Renal cortical epithelial cell (primary cell): ENCODE data around the gene ZBTB21. TPM values are rescaled to one million over a fixed set of nuclear protein-coding genes. Genes with fewer than 3 reads are reported as not detected.
A peak's percentile ranks its signal among the peaks of the same experiment; 100 is the strongest.
"Not testable (repeated sequence)": the region's sequence is repeated elsewhere in the genome, so short reads cannot be mapped to it uniquely, and the experiment has no call there.

Experiments used
- DNase-seq: peaks from one replicate; pipeline ENCODE4 v3.0.0-alpha.2; 2011; ENCODE audit warnings: low read depth
- total RNA-seq: library from RNA; depleted of rRNA; stranded (reverse); fragments of >200 nt; gene quantifications from 2 replicates; pipeline ENCODE4 v1.2.3, GENCODE V29; 2014

Gene ZBTB21
- total RNA-seq, 1 donor from 2014 or later: 9.0 TPM

- DNase-seq: no peak
These were observed 9.0 kb upstream of the ZBTB21 start for GRCh38 chr21:42019101-42019605.

GRCh38 chr21:42017022-42017421 is 6.9 kb upstream of the ZBTB21 start:
- no peak for DNase-seq

- DNase-seq: no peak
These were observed 6.3 kb upstream of the ZBTB21 start for GRCh38 chr21:42016364-42016985.

GRCh38 chr21:42013931-42014330 is 3.8 kb upstream of the ZBTB21 start:
- DNase-seq: no peak

GRCh38 chr21:42013376-42013775 is 3.2 kb upstream of the ZBTB21 start:
- no peak for DNase-seq

GRCh38 chr21:42012763-42013329 is 2.7 kb upstream of the ZBTB21 start:
- no peak for DNase-seq

GRCh38 chr21:42012344-42012743 is 2.2 kb upstream of the ZBTB21 start:
- no peak for DNase-seq

- DNase-seq: no peak
These were observed 641 bp upstream of the ZBTB21 start for GRCh38 chr21:42010507-42011495.

- peak; percentile 59 for DNase-seq
These were observed 936 bp downstream of the ZBTB21 start for GRCh38 chr21:42009018-42009830.

- DNase-seq: no peak
These were observed 2.7 kb downstream of the ZBTB21 start for GRCh38 chr21:42007356-42007940.

- DNase-seq: no peak
These were observed 3.4 kb downstream of the ZBTB21 start for GRCh38 chr21:42006765-42007164.

- no peak for DNase-seq
These were observed 5.6 kb downstream of the ZBTB21 start for GRCh38 chr21:42004406-42005199.

- peak; percentile 62 for DNase-seq
These were observed 7.1 kb downstream of the ZBTB21 start for GRCh38 chr21:42003051-42003461.

GRCh38 chr21:42002421-42002958 is 7.7 kb downstream of the ZBTB21 start:
- peak; percentile 51 for DNase-seq

GRCh38 chr21:42001781-42002180 is 8.4 kb downstream of the ZBTB21 start:
- no peak for DNase-seq

GRCh38 chr21:42000908-42001307 is 9.3 kb downstream of the ZBTB21 start:
- no peak for DNase-seq

- DNase-seq: no peak
These were observed 12.5 kb downstream of the ZBTB21 start for GRCh38 chr21:41997657-41998056.

GRCh38 chr21:41995577-41995976 is 14.6 kb downstream of the ZBTB21 start:
- DNase-seq: no peak

GRCh38 chr21:41994613-41995012 is 15.5 kb downstream of the ZBTB21 start:
- DNase-seq: not testable (repeated sequence)

GRCh38 chr21:41993744-41994143 is 16.4 kb downstream of the ZBTB21 start:
- DNase-seq: no peak
